ENCODE data around the gene FOXA1. TPM values are rescaled to one million over a fixed set of nuclear protein-coding genes. Genes with fewer than 3 reads are reported as not detected.

FOXA1 gene
- total RNA-seq, 1 donor from 2014 or later, result 9.1 TPM

DNA sequence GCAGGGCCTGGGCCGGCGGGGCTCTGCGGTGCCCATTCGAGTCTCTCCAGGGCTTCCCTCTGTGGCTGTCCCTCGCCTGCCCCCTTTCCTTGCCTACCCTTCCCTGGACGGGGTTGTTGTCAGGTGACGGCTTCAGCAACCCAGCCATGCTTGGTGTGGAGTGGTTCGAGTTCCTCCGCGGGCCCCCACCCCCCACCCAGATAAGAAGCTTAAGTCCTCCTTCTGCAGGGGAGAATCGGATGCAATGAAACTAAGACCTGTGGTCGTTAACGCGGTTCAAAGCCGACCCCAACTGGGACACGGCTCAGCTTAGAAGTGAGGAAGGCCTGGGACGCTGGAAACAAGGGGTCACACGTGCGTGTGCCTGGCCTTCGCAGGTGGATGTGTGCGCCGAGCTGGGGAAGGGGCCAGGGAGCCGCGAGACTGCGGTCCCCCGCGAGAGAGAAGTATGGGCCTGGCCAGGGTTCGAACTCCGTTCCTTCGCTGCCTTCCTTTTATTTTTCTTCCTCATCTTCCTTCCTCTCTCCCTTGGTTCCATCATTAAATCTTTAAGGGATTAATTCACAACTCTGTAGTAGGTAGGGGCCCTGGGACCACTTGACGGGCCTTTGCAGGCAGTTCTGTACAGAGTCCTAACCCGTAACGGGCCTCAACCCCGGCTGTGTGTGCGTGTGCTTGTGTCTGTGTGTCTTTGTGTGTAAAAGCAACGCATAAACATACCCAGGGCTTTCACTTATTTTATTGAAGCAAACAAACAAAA, 3.9 kb upstream of the FOXA1 start:
- no peak for DNase-seq (ENCODE audit: low read depth)
- H3K4me3 ChIP-seq (ENCODE audit: low read depth, low read length), result no peak overlapping the region
- TF ChIP-seq, protein P1, sequence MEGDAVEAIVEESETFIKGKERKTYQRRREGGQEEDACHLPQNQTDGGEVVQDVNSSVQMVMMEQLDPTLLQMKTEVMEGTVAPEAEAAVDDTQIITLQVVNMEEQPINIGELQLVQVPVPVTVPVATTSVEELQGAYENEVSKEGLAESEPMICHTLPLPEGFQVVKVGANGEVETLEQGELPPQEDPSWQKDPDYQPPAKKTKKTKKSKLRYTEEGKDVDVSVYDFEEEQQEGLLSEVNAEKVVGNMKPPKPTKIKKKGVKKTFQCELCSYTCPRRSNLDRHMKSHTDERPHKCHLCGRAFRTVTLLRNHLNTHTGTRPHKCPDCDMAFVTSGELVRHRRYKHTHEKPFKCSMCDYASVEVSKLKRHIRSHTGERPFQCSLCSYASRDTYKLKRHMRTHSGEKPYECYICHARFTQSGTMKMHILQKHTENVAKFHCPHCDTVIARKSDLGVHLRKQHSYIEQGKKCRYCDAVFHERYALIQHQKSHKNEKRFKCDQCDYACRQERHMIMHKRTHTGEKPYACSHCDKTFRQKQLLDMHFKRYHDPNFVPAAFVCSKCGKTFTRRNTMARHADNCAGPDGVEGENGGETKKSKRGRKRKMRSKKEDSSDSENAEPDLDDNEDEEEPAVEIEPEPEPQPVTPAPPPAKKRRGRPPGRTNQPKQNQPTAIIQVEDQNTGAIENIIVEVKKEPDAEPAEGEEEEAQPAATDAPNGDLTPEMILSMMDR (conservative IDR thresholded peaks at IDR 0.05; ENCODE audit: low read depth, low read length), result no peak

DNA sequence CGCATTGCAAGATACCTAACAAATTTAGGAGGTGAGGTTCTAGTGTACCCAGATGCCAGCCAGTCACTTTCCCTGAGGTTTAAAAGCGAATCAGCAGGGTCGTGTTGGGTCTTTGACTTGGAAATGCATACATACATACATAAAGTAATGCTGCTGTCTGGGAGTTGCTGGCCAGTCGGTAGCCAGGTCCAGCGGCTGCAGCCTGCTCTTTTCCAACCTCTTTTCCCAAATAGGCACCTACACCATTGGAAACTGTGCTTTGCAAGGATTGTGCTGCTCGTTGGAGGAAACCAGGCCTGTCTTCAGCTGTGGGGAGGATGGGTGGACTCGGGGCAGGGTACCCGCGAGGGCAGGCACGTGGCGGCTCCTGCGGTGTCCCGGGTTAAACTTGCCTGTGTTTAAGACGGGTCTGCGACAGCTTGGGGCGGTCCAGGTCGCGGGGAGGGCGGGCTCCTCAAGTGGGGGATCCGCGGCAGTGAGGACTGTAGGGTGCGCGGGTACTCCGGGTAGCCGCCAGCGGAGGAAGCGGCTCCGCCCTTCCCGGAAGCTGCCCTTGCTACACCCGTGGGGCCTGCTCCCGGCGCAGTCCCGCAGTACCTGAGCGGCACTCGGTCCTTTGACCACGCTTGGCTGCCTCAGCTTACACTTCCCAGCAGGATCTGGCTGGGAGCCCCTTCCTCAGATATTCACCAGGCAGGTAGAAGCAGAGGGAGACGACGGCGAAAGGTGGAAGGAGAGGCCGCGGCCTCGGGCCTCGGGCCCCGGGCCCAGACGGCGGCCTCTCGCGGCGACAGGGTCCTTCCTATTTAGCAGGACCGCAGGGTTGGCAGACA, 3.1 kb upstream of the FOXA1 start:
- no peak for DNase-seq (ENCODE audit: low read depth)
- TF ChIP-seq, protein P1 (conservative IDR thresholded peaks at IDR 0.05; ENCODE audit: low read depth, low read length), result no peak
- peak overlapping the region; percentile 19 for H3K4me3 ChIP-seq (ENCODE audit: low read depth, low read length)

DNA sequence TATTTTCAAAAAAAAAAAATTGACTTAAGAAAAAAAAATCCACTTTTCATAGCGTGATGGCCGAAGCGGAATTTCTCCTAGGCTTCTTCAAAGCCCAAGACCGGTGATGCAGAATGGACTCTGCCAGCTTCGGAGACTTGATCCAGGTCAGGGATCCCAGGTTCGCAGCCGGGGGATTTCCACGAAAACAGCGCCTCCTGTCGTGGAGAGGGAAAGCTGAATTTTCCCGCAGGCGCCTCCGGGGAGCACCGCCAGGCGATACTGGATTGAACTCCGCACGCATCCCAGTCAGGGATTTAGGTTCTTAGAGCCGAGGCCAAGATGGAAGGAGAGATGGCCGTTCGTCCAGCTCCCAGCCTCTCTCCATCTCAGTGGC, 2.5 kb upstream of the FOXA1 start:
- no peak for DNase-seq (ENCODE audit: low read depth)
- TF ChIP-seq, protein P1 (conservative IDR thresholded peaks at IDR 0.05; ENCODE audit: low read depth, low read length), result peak; percentile 60
- H3K4me3 ChIP-seq (ENCODE audit: low read depth, low read length), result no peak overlapping the region

DNA sequence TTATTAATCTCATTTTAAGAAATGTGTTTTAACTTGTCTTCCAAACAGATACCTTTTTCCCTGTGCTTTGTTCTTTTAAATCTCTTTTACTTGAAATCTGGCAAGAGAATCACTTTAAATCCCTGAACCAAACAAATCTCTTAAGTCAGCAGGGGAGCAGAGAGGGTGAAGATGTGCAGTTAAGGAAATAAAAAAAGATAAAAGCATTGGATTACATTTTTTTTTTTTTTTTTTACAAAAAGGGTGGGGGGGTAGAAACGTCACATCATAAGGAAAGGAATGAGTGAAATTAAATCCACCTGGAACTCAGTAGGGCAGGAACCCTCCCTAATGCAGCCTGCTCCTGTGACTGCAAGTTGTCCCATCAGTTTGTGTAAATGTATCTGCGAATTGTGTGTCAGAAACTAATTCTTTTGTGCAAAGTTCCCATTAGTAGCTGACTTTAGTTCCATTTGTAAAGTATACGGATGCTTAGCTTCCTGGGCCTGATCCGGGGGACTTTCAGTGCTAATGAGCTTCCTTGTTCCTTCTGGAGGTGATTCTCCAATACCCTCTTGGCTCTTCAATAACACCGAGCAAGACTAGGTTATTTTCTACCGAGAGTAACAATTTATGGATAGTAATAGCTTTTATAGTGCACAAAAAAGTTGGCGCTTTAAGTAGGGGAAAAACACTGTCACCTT, 1.9 kb upstream of the FOXA1 start:
- no peak for DNase-seq (ENCODE audit: low read depth)
- no peak overlapping the region for H3K4me3 ChIP-seq (ENCODE audit: low read depth, low read length)
- TF ChIP-seq, protein P1 (conservative IDR thresholded peaks at IDR 0.05; ENCODE audit: low read depth, low read length), result no peak

DNA sequence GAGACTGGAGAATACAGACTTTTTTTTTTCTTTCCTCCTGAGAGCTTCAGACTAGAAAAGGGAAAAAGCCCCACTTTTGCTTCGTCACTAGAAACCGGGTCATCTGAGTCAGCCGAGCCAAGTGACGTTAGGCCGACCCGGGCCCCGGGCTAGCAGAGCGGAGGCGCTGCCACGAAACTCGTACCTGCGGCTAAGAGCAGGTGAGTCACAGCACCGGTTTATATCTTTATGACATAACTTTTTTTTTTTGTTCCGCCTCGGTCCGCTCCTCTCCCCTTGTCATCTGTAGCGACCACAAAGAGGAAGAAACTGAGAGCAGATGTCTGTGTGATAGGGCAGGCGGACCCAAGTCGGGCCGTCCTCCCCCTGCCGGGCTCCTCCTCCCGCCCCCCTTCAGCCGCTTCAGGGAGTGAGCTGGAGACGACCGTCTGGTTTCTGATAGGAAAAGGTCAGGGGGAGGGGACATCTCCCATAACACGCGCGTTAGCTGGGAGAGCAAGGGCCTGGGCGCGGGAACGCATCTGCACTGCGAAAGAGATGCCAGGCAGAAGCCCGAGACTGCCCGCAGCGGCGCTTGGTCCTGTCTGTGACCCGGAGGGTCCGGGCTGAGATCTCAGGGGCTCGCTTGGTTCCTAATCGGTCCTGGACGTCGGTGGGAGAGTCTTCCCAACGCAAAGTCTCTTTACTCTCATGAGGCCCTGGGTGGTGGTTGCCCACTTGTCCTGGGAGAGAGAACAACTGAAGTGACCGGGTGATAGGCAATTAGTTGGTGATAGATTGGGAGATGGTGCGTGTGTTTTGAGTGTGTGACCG, 966 bp upstream of the FOXA1 start:
- TF ChIP-seq, protein P1 (conservative IDR thresholded peaks at IDR 0.05; ENCODE audit: low read depth, low read length), result no peak
- peak overlapping the region; percentile 47 for H3K4me3 ChIP-seq (ENCODE audit: low read depth, low read length)
- DNase-seq (ENCODE audit: low read depth), result no peak

DNA sequence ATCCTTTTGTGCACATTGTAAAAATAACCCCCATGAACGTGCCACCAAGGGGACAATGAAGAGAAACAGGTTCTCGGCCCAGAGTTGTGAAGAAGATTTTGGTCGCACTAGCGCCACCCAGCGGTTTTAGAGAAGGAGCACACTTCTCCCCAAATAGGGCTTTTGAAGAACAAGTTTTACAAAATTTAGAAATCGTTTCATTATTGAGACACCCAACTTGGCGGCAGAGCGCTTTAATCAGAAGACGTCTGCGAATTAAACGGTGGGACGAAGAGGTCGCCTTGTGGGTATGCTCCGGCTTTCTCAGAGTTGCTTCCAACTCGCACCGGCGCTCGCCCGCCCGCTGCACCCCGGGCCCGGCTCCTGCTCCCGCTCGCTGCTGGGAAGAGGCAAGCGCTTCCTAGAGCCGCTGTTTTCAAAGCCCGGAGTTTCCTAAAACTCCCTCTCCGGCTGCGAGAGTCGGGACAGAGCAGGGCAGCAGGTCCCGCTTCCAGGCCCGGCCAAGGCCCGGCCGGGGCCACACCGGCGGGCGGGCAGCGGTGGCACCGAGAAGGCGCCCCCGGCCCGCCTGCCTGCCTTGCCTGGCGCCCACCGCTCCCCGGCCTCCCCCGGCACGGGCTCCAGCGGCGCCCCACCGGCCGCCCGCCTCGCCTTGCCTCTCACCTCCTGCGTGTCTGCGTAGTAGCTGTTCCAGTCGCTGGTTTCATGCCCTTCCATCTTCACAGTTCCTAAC, 645 bp downstream of the FOXA1 start:
- H3K4me3 ChIP-seq (ENCODE audit: low read depth, low read length), result peak overlapping the region; percentile 47
- DNase-seq (ENCODE audit: low read depth), result no peak
- TF ChIP-seq, protein P1 (conservative IDR thresholded peaks at IDR 0.05; ENCODE audit: low read depth, low read length), result peak; percentile 92

Measured in epithelial cell of proximal tubule (primary cell).